ENCODE data around the gene FJX1. TPM values are rescaled to one million over a fixed set of nuclear protein-coding genes. Genes with fewer than 3 reads are reported as not detected.

FJX1 gene
- 29.1 to 41.5 TPM (median 38.6 TPM) in 5 replicates for total RNA-seq (2022; extraction: Qiagen RNA extraction)

DNA sequence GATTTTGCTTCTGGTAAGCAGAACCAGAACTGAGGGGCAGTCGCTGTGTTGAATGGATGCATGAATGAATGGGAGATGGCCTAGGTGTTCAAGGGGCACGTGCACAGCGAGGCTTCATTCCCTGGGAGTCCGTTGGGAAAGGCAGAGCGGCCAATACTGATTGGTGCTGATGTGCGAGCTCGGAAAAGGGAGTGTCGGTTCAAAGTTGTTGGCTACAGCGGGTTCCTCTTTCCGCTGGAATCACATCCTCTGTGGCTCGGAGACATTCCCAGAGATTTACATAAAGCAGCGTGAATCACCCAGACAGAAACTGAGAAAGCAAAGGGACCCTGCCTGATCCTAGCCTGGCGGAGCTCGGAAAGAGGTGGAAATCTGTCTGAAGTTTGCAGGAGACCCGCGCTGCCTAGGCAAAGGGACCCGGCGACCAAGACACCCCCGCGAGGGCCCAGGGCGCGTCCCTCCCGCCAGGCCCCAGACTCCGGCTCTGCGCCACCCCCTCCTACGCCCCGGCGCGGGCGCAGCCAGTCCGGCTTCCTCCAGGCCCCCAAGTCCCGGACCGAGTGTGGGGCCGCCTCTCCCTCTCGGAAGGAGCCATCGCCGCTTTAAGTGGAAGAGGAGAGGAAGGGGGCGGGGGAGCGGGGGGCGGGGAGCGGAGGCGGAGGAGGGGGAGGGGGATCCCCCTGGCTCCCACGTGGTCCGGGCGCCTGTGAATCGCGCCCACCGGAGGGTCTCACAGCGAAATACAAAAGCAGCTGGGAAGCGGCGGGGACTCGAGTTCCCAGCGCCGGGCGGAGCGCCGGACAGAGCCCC is at the start of gene FJX1:
FJX1 (plus strand) TSS at position 774 of the 810 bp plus-strand sequence. CDS start 177 bp downstream, outside the sequence.

DNA sequence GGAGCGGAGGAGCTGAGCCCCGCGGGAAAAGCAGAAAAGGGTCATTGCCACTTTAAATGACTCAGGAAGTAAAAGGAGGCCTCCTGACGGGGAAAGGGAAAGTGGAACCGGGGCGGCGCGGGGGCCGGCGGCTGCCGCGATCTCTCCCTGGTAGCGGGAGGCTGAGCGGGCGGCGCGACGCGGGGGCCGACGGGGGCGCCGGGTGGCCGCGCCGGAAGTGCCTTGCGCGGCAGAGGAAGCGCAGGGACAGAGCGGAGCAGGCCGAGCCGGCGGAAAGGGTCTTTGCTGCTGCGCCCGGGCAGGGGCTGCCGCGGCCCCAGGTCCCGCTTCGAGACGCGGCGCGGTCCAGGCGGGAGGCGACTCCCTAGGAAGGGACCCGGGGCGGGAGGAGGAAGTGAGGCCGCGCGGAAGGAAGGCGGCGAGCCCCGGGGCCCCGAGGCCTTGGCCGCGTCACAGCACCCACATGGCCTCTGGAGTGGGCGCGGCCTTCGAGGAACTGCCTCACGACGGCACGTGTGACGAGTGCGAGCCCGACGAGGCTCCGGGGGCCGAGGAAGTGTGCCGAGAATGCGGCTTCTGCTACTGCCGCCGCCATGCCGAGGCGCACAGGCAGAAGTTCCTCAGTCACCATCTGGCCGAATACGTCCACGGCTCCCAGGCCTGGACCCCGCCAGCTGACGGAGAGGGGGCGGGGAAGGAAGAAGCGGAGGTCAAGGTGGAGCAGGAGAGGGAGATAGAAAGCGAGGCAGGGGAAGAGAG is 44.6 kb downstream of the FJX1 start, which contains the start of gene TRIM44:
TRIM44 (plus strand) TSS at position 127 of the 759 bp plus-strand sequence; CDS start at position 464, 337 bp downstream.

Other genes starting within 250 kb of the FJX1 start
- gene SLC1A2, start 198.9 kb upstream of the FJX1 start, total RNA-seq (2022; extraction: Qiagen RNA extraction): 0.07 to 0.28 TPM (median 0.08 TPM) in 5 replicates
- 0.02 to 0.08 TPM in 2 of 5 replicates, not detected in the others for gene PAMR1, start 92.8 kb upstream of the FJX1 start, total RNA-seq (2022; extraction: Qiagen RNA extraction)
- gene TRIM44, start 44.3 kb downstream of the FJX1 start, total RNA-seq (2022; extraction: Qiagen RNA extraction): 18.7 to 24.7 TPM (median 23.2 TPM) in 5 replicates